ENCODE measurements around the gene SPAG7.

GRCh38 chr17:4913994-4914393, 53.6 kb downstream of the SPAG7 start:
- TF ChIP-seq ZNF121 (tag by site-specific recombination; IDR thresholded peaks at IDR 0.05) (no peak), MEIS1 (CRISPR knock-in tag; IDR thresholded peaks at IDR 0.05; ENCODE audit: borderline replicate concordance) (no peak), REPIN1 (tag by site-specific recombination; IDR thresholded peaks at IDR 0.05; ENCODE audit: low read depth) (no peak), ZNF843 (tag by site-specific recombination; IDR thresholded peaks at IDR 0.05) (no peak), ZNF558 (tag by site-specific recombination; IDR thresholded peaks at IDR 0.05) (no peak), ZNF302 (tag by site-specific recombination; IDR thresholded peaks at IDR 0.05; ENCODE audit: low read depth) (no peak), ZNF10 (tag by site-specific recombination; IDR thresholded peaks at IDR 0.05) (no peak), BCL11A (tag by site-specific recombination; IDR thresholded peaks at IDR 0.05; ENCODE audit: low read depth) (no peak), ZNF830 (tag by site-specific recombination; IDR thresholded peaks at IDR 0.05; ENCODE audit: low read depth) (no peak)
- TF ChIP-seq, protein P1, sequence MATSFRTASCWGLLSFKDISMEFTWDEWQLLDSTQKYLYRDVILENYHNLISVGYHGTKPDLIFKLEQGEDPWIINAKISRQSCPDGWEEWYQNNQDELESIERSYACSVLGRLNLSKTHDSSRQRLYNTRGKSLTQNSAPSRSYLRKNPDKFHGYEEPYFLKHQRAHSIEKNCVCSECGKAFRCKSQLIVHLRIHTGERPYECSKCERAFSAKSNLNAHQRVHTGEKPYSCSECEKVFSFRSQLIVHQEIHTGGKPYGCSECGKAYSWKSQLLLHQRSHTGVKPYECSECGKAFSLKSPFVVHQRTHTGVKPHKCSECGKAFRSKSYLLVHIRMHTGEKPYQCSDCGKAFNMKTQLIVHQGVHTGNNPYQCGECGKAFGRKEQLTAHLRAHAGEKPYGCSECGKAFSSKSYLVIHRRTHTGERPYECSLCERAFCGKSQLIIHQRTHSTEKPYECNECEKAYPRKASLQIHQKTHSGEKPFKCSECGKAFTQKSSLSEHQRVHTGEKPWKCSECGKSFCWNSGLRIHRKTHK (tag by site-specific recombination; IDR thresholded peaks at IDR 0.05) = no peak
- TF ChIP-seq, protein P2, sequence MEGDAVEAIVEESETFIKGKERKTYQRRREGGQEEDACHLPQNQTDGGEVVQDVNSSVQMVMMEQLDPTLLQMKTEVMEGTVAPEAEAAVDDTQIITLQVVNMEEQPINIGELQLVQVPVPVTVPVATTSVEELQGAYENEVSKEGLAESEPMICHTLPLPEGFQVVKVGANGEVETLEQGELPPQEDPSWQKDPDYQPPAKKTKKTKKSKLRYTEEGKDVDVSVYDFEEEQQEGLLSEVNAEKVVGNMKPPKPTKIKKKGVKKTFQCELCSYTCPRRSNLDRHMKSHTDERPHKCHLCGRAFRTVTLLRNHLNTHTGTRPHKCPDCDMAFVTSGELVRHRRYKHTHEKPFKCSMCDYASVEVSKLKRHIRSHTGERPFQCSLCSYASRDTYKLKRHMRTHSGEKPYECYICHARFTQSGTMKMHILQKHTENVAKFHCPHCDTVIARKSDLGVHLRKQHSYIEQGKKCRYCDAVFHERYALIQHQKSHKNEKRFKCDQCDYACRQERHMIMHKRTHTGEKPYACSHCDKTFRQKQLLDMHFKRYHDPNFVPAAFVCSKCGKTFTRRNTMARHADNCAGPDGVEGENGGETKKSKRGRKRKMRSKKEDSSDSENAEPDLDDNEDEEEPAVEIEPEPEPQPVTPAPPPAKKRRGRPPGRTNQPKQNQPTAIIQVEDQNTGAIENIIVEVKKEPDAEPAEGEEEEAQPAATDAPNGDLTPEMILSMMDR (tag by site-specific recombination; IDR thresholded peaks at IDR 0.05) = no peak
